GM23338 (cell line): Measurements from ENCODE around the gene REEP5. TPM values are rescaled to one million over a fixed set of nuclear protein-coding genes. Genes with fewer than 3 reads are reported as not detected.

Source experiments
- ATAC-seq: fragments of 200-7000 bp; cut with Tn5 transposase; 3 replicates; pipeline ENCODE4 v1.9.1; 2020
- DNase-seq: peaks from one replicate; pipeline ENCODE4 v3.0.0-alpha.2; 2015; ENCODE audit warnings: low spot score
- H2AFZ ChIP-seq: fragments of 200-600 bp; sonication (generic); 2 replicates; pipeline ENCODE4 v1.8.0; 2016; ENCODE audit warnings: antibody characterized with exemption, mild to moderate bottlenecking, moderate library complexity
- H3F3A ChIP-seq: fragments of 200-600 bp; sonication (generic); replicated peaks from 2 replicates; pipeline ENCODE4 v1.8.0; 2017; ENCODE audit warnings: antibody characterized with exemption, mixed run types, low read depth
- H3K27ac ChIP-seq: fragments of 200-600 bp; sonication (generic); 2 replicates; pipeline ENCODE4 v1.6.1; 2016; ENCODE audit warnings: low read depth
- H3K27me3 ChIP-seq: fragments of 200-600 bp; sonication (generic); 2 replicates; pipeline ENCODE4 v1.8.0; 2016; ENCODE audit warnings: mild to moderate bottlenecking, mixed run types, moderate library complexity; ENCODE audit not compliant: insufficient read depth
- H3K36me3 ChIP-seq: fragments of 200-600 bp; sonication (generic); 2 replicates; pipeline ENCODE4 v1.8.0; 2016; ENCODE audit warnings: mild to moderate bottlenecking; ENCODE audit not compliant: insufficient read depth
- H3K4me1 ChIP-seq: fragments of 200-600 bp; sonication (generic); 2 replicates; pipeline ENCODE4 v1.8.0; 2016; ENCODE audit warnings: mild to moderate bottlenecking, moderate library complexity; ENCODE audit not compliant: insufficient read depth
- H3K4me2 ChIP-seq: fragments of 200-600 bp; sonication (generic); 2 replicates; pipeline ENCODE4 v1.7.1; 2017; ENCODE audit warnings: mixed run types
- H3K4me3 ChIP-seq: fragments of 200-600 bp; sonication (generic); 2 replicates; pipeline ENCODE4 v1.6.1; 2016; ENCODE audit warnings: mixed run types
- H3K79me2 ChIP-seq: fragments of 200-600 bp; sonication (generic); replicated peaks from 2 replicates; pipeline ENCODE4 v1.8.0; 2017; ENCODE audit warnings: mild to moderate bottlenecking; ENCODE audit not compliant: insufficient read depth
- H3K9me2 ChIP-seq: fragments of 200-600 bp; sonication (generic); 2 replicates; pipeline ENCODE4 v1.8.0; 2017; ENCODE audit not compliant: insufficient read depth
- H4K20me1 ChIP-seq: fragments of 200-600 bp; sonication (generic); replicated peaks from 2 replicates; pipeline ENCODE4 v1.8.0; 2017; ENCODE audit warnings: mild to moderate bottlenecking; ENCODE audit not compliant: insufficient read depth
- H3K27ac Mint-ChIP-seq: 2 replicates; pipeline ENCODE4 v1.8.0; 2020; ENCODE audit warnings: inconsistent platforms, mild to moderate bottlenecking, moderate library complexity, mixed read lengths
- H3K27me3 Mint-ChIP-seq: 3 replicates; pipeline ENCODE4 v1.8.0; 2022; ENCODE audit warnings: low read depth, mild to moderate bottlenecking, moderate library complexity, mixed read lengths, inconsistent platforms; ENCODE audit not compliant: insufficient read depth, poor library complexity
- H3K36me3 Mint-ChIP-seq: 3 replicates; pipeline ENCODE4 v1.8.0; 2021; ENCODE audit warnings: low read depth, mild to moderate bottlenecking, inconsistent platforms, moderate library complexity, mixed read lengths
- H3K4me1 Mint-ChIP-seq: 3 replicates; pipeline ENCODE4 v1.8.0; 2020; ENCODE audit warnings: mild to moderate bottlenecking, inconsistent platforms, mixed read lengths
- H3K4me3 Mint-ChIP-seq: 3 replicates; pipeline ENCODE4 v1.8.0; 2021; ENCODE audit warnings: moderate library complexity, mild to moderate bottlenecking, inconsistent platforms, mixed read lengths
- H3K9me3 Mint-ChIP-seq: 3 replicates; pipeline ENCODE4 v1.8.0; 2020; ENCODE audit warnings: moderate library complexity, mild to moderate bottlenecking, inconsistent platforms, mixed read lengths
- CREB1 ChIP-seq: fragments of 250-450 bp; sonication (Bioruptor Pico); IDR thresholded peaks from 2 replicates; pipeline ENCODE4 v1.5.0; 2020; ENCODE audit warnings: low read depth, mild to moderate bottlenecking, moderate library complexity
- CTCF ChIP-seq, 2 experiments: fragments of 200-600 bp in 1 of 2; sonication (generic) in 1 of 2; conservative IDR thresholded peaks; 2 replicates each; pipeline versions ENCODE4 v1.5.1 to v1.6.1; 2016 to 2017; ENCODE audit warnings: antibody characterized with exemption in 2 of 2, low read depth in 2 of 2, mild to moderate bottlenecking in 2 of 2, moderate library complexity in 1 of 2
- EZH2 ChIP-seq: fragments of 200-600 bp; sonication (generic); IDR thresholded peaks from one replicate; pipeline ENCODE4 v1.8.0; 2017; ENCODE audit warnings: antibody characterized with exemption, mild to moderate bottlenecking, low read depth; ENCODE audit not compliant: unreplicated experiment
- EZH2phosphoT487 ChIP-seq: fragments of 200-600 bp; sonication (generic); IDR thresholded peaks from one replicate; pipeline ENCODE4 v1.8.1; 2018; ENCODE audit warnings: antibody characterized with exemption; ENCODE audit not compliant: unreplicated experiment
- POLR2AphosphoS5 ChIP-seq: IDR thresholded peaks from 2 replicates; pipeline ENCODE4 v1.6.1; 2016; ENCODE audit warnings: antibody characterized with exemption, low read depth
- long read RNA-seq: library from polyadenylated mRNA; unstranded; transcript quantifications from one replicate; pipeline ENCODE4 v2.0.0, GENCODE V29; 2020; ENCODE audit not compliant: unreplicated experiment
- polyA plus RNA-seq: library from polyadenylated mRNA; unstranded; fragments of >200 nt; fragmentation: Nextera tagmentation; extraction: Ambion mirVana; gene quantifications from 2 replicates; pipeline ENCODE4 v1.2.1, GENCODE V29; 2016
- total RNA-seq: library from RNA; depleted of rRNA; stranded (reverse); fragments of >200 nt; shearing (Covaris generic); gene quantifications from 2 replicates; pipeline ENCODE4 v1.2.3, GENCODE V29; 2014; rRNA removed
- TF ChIP-seq, protein P1 (sequence below): IDR thresholded peaks from one replicate; pipeline ENCODE4 v1.6.1; 2018; ENCODE audit warnings: antibody characterized with exemption; ENCODE audit not compliant: unreplicated experiment
- TF ChIP-seq, protein P2 (sequence below): IDR thresholded peaks from 2 replicates; pipeline ENCODE4 v1.6.1; 2016; ENCODE audit warnings: antibody characterized with exemption

Gene REEP5
- total RNA-seq (30.3 and 32.5 TPM in 2 replicates), polyA plus RNA-seq (109 and 111 TPM in 2 replicates)
- long read RNA-seq, transcript REEP5-202 (5 exons, 3,326 nt): major isoform, 53 of 60 reads
- long read RNA-seq, partial matches to known transcripts: 1 of 60 reads
- long read RNA-seq, other reads (novel, unspliced or antisense): 6 of 60 reads

DNA sequence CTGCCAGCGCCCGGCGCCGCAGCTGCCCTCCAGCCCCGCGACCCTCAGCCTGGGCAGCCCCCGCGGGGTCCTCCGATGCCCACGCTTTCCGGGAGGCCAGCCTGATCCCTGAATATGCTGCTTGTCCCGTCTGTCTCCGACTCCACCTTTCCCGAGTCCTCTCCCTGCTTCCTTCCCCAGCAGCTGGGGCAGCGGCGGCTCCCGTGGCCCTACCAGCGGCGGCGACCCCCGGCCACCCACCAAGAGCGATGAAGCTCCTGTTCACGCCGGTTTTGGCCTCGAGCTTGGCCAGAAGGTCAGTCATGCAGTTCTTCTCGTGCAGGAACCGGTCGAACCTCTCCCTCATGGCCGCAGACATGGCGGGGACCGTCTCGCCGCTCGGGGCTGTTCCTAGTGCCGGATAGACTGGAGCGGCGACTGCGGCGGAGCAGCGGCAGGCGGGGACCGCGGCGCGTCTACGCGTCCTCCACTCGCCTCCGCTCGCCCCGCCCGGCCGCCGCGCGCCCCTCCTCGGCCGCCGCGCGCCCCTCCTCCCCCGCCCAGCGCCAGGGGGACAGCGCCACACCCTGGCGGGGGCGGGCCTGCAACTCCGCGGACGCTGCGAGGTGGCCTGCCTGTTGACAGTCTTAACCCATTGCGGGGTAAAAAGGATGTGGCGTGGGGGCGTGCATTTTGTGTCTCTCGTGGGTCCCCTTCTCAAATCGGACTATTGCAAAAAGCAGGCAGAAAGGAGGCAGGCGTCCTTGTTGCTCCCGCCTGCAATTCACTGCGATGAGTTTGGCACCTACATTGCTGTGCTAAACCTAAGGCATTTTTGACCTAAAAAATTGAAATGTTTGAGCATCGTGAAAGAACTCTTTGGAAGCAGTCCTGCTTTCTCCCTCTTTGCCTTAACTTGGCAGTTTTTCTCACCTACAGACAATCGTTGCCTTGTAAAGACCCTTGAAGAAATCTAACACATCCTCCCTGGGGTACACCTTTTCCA is at the start of gene REEP5:
Gene REEP5, minus strand, starts transcription at position 395 of the 985 bp plus-strand sequence. Its CDS starts 37 bp downstream, at position 358.
- Histone ChIP-seq H3K9me2 (no peaks in the 10 kb centered on the region), H3F3A (0 out of 2 replicates have a peak, but pooled peaks cover 3% of the 10 kb centered on the region), H3K4me3 (peak within 1 kb of the TSS; percentile 98), H4K20me1 (no peaks in the 10 kb centered on the region; the same call in 1 of the 2 replicates), H3K4me1 (0 out of 2 replicates have a peak, but pooled peaks cover 9% of the 10 kb centered on the region), H3K27ac (peak within 1 kb of the TSS; percentile 90), H3K4me2 (peak within 1 kb of the TSS; percentile 86), H3K27me3 (peaks cover 8% of the 10 kb centered on the region), H3K79me2 (peaks cover 14% of the 10 kb centered on the region), H3K36me3 (0 out of 2 replicates have a peak, but pooled peaks cover 5% of the 10 kb centered on the region), H2AFZ (peak within 1 kb of the TSS; percentile 99)
- H3K27ac Mint-ChIP-seq: peak within 1 kb of the TSS; percentile 89
- peaks cover 15% of the 10 kb centered on the region for H3K4me1 Mint-ChIP-seq
- peak; percentile 90 for DNase-seq
- TF ChIP-seq, protein P1, sequence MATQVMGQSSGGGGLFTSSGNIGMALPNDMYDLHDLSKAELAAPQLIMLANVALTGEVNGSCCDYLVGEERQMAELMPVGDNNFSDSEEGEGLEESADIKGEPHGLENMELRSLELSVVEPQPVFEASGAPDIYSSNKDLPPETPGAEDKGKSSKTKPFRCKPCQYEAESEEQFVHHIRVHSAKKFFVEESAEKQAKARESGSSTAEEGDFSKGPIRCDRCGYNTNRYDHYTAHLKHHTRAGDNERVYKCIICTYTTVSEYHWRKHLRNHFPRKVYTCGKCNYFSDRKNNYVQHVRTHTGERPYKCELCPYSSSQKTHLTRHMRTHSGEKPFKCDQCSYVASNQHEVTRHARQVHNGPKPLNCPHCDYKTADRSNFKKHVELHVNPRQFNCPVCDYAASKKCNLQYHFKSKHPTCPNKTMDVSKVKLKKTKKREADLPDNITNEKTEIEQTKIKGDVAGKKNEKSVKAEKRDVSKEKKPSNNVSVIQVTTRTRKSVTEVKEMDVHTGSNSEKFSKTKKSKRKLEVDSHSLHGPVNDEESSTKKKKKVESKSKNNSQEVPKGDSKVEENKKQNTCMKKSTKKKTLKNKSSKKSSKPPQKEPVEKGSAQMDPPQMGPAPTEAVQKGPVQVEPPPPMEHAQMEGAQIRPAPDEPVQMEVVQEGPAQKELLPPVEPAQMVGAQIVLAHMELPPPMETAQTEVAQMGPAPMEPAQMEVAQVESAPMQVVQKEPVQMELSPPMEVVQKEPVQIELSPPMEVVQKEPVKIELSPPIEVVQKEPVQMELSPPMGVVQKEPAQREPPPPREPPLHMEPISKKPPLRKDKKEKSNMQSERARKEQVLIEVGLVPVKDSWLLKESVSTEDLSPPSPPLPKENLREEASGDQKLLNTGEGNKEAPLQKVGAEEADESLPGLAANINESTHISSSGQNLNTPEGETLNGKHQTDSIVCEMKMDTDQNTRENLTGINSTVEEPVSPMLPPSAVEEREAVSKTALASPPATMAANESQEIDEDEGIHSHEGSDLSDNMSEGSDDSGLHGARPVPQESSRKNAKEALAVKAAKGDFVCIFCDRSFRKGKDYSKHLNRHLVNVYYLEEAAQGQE: no peak
- peak; percentile 94 for TF ChIP-seq POLR2AphosphoS5
- TF ChIP-seq CTCF (conservative IDR thresholded peaks at IDR 0.05; ENCODE audit: low read depth in 2 of 2): peak; percentile 62 to 88
- TF ChIP-seq CREB1 (CRISPR knock-in tag): peak; percentile 38; the same call in 1 of the 2 replicates
- peaks cover 15% of the 10 kb centered on the region for H3K27me3 Mint-ChIP-seq
- peak; percentile 89 for ATAC-seq
- H3K9me3 Mint-ChIP-seq: no peaks in the 10 kb centered on the region
- peaks cover 33% of the 10 kb centered on the region for H3K36me3 Mint-ChIP-seq
- peak within 1 kb of the TSS; percentile 97 for H3K4me3 Mint-ChIP-seq

- no peaks in the 10 kb centered on the region; the same call in 2 of the 3 replicates for H3K36me3 Mint-ChIP-seq
- H3K27me3 ChIP-seq: no peaks in the 10 kb centered on the region
- no peak overlapping the region for H3K4me2 ChIP-seq
- peaks cover 16% of the 10 kb centered on the region for H3K4me1 ChIP-seq
- H2AFZ ChIP-seq: no peak overlapping the region; the same call in 1 of the 2 replicates
- no peak overlapping the region for H3K4me3 Mint-ChIP-seq
- no peak overlapping the region for H3K4me3 ChIP-seq
- no peaks in the 10 kb centered on the region for H3F3A ChIP-seq
- no peaks in the 10 kb centered on the region for H3K36me3 ChIP-seq
- no peaks in the 10 kb centered on the region for H4K20me1 ChIP-seq
- ATAC-seq (no peak), DNase-seq (no peak)
- H3K4me1 Mint-ChIP-seq: peaks cover 26% of the 10 kb centered on the region
- no peaks in the 10 kb centered on the region for H3K79me2 ChIP-seq
- no peaks in the 10 kb centered on the region for H3K9me3 Mint-ChIP-seq
- no peak overlapping the region for H3K27ac Mint-ChIP-seq
- H3K9me2 ChIP-seq: 0 out of 2 replicates have a peak, but pooled peaks cover 3% of the 10 kb centered on the region
- peaks cover 7% of the 10 kb centered on the region for H3K27me3 Mint-ChIP-seq
- no peak overlapping the region for H3K27ac ChIP-seq
- TF ChIP-seq, protein P1: no peak
- TF ChIP-seq, protein P2, sequence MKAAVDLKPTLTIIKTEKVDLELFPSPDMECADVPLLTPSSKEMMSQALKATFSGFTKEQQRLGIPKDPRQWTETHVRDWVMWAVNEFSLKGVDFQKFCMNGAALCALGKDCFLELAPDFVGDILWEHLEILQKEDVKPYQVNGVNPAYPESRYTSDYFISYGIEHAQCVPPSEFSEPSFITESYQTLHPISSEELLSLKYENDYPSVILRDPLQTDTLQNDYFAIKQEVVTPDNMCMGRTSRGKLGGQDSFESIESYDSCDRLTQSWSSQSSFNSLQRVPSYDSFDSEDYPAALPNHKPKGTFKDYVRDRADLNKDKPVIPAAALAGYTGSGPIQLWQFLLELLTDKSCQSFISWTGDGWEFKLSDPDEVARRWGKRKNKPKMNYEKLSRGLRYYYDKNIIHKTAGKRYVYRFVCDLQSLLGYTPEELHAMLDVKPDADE: no peak
- TF ChIP-seq POLR2AphosphoS5: no peak
- TF ChIP-seq CTCF (conservative IDR thresholded peaks at IDR 0.05; ENCODE audit: low read depth in 2 of 2): no peak
- TF ChIP-seq EZH2phosphoT487: no peak
- no peak for TF ChIP-seq EZH2
Measured at GRCh38 chr5:112971276-112971675, 49.2 kb upstream of the REEP5 start.
